HEK293 (cell line): Measurements from ENCODE around the gene RIPK3.

Source experiments
- GLI2 ChIP-seq: fragments of 450-650 bp; formaldehyde crosslinking; IDR thresholded peaks from 2 replicates; pipeline ENCODE4; 2017; ENCODE audit warnings: missing biosample characterization, missing genetic modification characterization, low read depth, borderline replicate concordance
- GLI4 ChIP-seq: fragments of 450-650 bp; formaldehyde crosslinking; IDR thresholded peaks from 2 replicates; pipeline ENCODE4 v1.5.1; 2016; ENCODE audit warnings: missing biosample characterization, missing genetic modification characterization
- SCRT1 ChIP-seq: fragments of 450-650 bp; formaldehyde crosslinking; IDR thresholded peaks from 2 replicates; pipeline ENCODE4 v1.5.1; 2016; ENCODE audit warnings: missing biosample characterization, missing genetic modification characterization, borderline replicate concordance
- SP3 ChIP-seq: fragments of 450-650 bp; formaldehyde crosslinking; IDR thresholded peaks from 2 replicates; pipeline ENCODE4 v1.5.1; 2016; ENCODE audit warnings: missing biosample characterization, missing genetic modification characterization
- TRIM28 ChIP-seq: IDR thresholded peaks from 2 replicates; pipeline ENCODE4 v1.6.1; 2011; ENCODE audit warnings: low read length, control low read depth, borderline replicate concordance
- WT1 ChIP-seq: fragments of 450-650 bp; formaldehyde crosslinking; IDR thresholded peaks from 2 replicates; pipeline ENCODE4 v1.5.1; 2016; ENCODE audit warnings: missing biosample characterization, missing genetic modification characterization
- ZBTB8A ChIP-seq: fragments of 450-650 bp; formaldehyde crosslinking; IDR thresholded peaks from 2 replicates; pipeline ENCODE4 v1.5.1; 2016; ENCODE audit warnings: missing biosample characterization, missing genetic modification characterization
- ZFP37 ChIP-seq: fragments of 450-650 bp; formaldehyde crosslinking; IDR thresholded peaks from 2 replicates; pipeline ENCODE4 v1.5.1; 2016; ENCODE audit warnings: missing biosample characterization, missing genetic modification characterization
- ZNF112 ChIP-seq: fragments of 450-650 bp; formaldehyde crosslinking; IDR thresholded peaks from 2 replicates; pipeline ENCODE4 v1.5.0; 2017; ENCODE audit warnings: missing biosample characterization, missing genetic modification characterization
- ZNF169 ChIP-seq: fragments of 450-650 bp; formaldehyde crosslinking; IDR thresholded peaks from 2 replicates; pipeline ENCODE4 v1.5.1; 2016; ENCODE audit warnings: missing biosample characterization, missing genetic modification characterization
- ZNF175 ChIP-seq: fragments of 450-650 bp; formaldehyde crosslinking; IDR thresholded peaks from 2 replicates; pipeline ENCODE4 v1.5.1; 2016; ENCODE audit warnings: missing biosample characterization, missing genetic modification characterization
- ZNF211 ChIP-seq: fragments of 450-650 bp; formaldehyde crosslinking; IDR thresholded peaks from 2 replicates; pipeline ENCODE4 v1.5.1; 2016; ENCODE audit warnings: low read depth, missing biosample characterization, missing genetic modification characterization
- ZNF311 ChIP-seq: fragments of 450-650 bp; formaldehyde crosslinking; IDR thresholded peaks from 2 replicates; pipeline ENCODE4 v1.5.1; 2017; ENCODE audit warnings: missing biosample characterization, missing genetic modification characterization, borderline replicate concordance
- ZNF366 ChIP-seq: fragments of 450-650 bp; formaldehyde crosslinking; conservative IDR thresholded peaks from 2 replicates; pipeline ENCODE4 v1.5.1; 2016; ENCODE audit warnings: missing biosample characterization, missing genetic modification characterization
- ZNF501 ChIP-seq: fragments of 450-650 bp; formaldehyde crosslinking; IDR thresholded peaks from 2 replicates; pipeline ENCODE4 v1.5.1; 2016; ENCODE audit warnings: missing biosample characterization, missing genetic modification characterization
- ZNF544 ChIP-seq: fragments of 450-650 bp; formaldehyde crosslinking; IDR thresholded peaks from 2 replicates; pipeline ENCODE4 v1.5.0; 2017; ENCODE audit warnings: missing biosample characterization, missing genetic modification characterization
- ZNF610 ChIP-seq: fragments of 450-650 bp; formaldehyde crosslinking; IDR thresholded peaks from 2 replicates; pipeline ENCODE4 v1.5.1; 2016; ENCODE audit warnings: missing biosample characterization, missing genetic modification characterization, borderline replicate concordance
- ZNF677 ChIP-seq: fragments of 450-650 bp; IDR thresholded peaks from 2 replicates; pipeline ENCODE4 v1.5.0; 2018; ENCODE audit warnings: missing biosample characterization, mild to moderate bottlenecking, missing genetic modification characterization, moderate library complexity
- ZNF701 ChIP-seq: fragments of 450-650 bp; formaldehyde crosslinking; IDR thresholded peaks from 2 replicates; pipeline ENCODE4 v1.5.1; 2016; ENCODE audit warnings: missing biosample characterization, missing genetic modification characterization
- ZNF830 ChIP-seq: fragments of 450-650 bp; IDR thresholded peaks from 2 replicates; pipeline ENCODE4 v1.5.0; 2018; ENCODE audit warnings: missing biosample characterization, missing genetic modification characterization, low read depth, mild to moderate bottlenecking, moderate library complexity
- ZSCAN23 ChIP-seq: fragments of 450-650 bp; formaldehyde crosslinking; IDR thresholded peaks from 2 replicates; pipeline ENCODE4 v1.5.1; 2016; ENCODE audit warnings: missing biosample characterization, missing genetic modification characterization
- ZSCAN30 ChIP-seq: fragments of 450-650 bp; IDR thresholded peaks from 2 replicates; pipeline ENCODE4 v1.5.1; 2018; ENCODE audit warnings: missing biosample characterization, mild to moderate bottlenecking, missing genetic modification characterization, moderate library complexity
- ZXDB ChIP-seq: fragments of 450-650 bp; formaldehyde crosslinking; IDR thresholded peaks from 2 replicates; pipeline ENCODE4 v1.5.1; 2016; ENCODE audit warnings: missing biosample characterization, missing genetic modification characterization
- TF ChIP-seq, protein P1 (sequence below): fragments of 450-650 bp; formaldehyde crosslinking; IDR thresholded peaks from 2 replicates; pipeline ENCODE4 v1.5.1; 2016; ENCODE audit warnings: missing biosample characterization, missing genetic modification characterization
- TF ChIP-seq, protein P2 (sequence below): fragments of 450-650 bp; formaldehyde crosslinking; IDR thresholded peaks from 2 replicates; pipeline ENCODE4 v1.5.1; 2016; ENCODE audit warnings: missing biosample characterization, missing genetic modification characterization
- TF ChIP-seq, protein P3 (sequence below): fragments of 450-650 bp; formaldehyde crosslinking; IDR thresholded peaks from 2 replicates; pipeline ENCODE4 v1.5.0; 2017; ENCODE audit warnings: missing biosample characterization, missing genetic modification characterization, borderline replicate concordance
- TF ChIP-seq, protein P4 (sequence below): fragments of 450-650 bp; formaldehyde crosslinking; IDR thresholded peaks from 2 replicates; pipeline ENCODE4 v1.5.1; 2016; ENCODE audit warnings: missing biosample characterization, missing genetic modification characterization
- TF ChIP-seq, protein P5 (sequence below): fragments of 450-650 bp; formaldehyde crosslinking; IDR thresholded peaks from 2 replicates; pipeline ENCODE4 v1.5.1; 2017; ENCODE audit warnings: missing biosample characterization, missing genetic modification characterization
- TF ChIP-seq, protein P6 (sequence below): fragments of 450-650 bp; formaldehyde crosslinking; IDR thresholded peaks from 2 replicates; pipeline ENCODE4 v1.5.1; 2017; ENCODE audit warnings: missing biosample characterization, missing genetic modification characterization

RIPK3 gene

DNA sequence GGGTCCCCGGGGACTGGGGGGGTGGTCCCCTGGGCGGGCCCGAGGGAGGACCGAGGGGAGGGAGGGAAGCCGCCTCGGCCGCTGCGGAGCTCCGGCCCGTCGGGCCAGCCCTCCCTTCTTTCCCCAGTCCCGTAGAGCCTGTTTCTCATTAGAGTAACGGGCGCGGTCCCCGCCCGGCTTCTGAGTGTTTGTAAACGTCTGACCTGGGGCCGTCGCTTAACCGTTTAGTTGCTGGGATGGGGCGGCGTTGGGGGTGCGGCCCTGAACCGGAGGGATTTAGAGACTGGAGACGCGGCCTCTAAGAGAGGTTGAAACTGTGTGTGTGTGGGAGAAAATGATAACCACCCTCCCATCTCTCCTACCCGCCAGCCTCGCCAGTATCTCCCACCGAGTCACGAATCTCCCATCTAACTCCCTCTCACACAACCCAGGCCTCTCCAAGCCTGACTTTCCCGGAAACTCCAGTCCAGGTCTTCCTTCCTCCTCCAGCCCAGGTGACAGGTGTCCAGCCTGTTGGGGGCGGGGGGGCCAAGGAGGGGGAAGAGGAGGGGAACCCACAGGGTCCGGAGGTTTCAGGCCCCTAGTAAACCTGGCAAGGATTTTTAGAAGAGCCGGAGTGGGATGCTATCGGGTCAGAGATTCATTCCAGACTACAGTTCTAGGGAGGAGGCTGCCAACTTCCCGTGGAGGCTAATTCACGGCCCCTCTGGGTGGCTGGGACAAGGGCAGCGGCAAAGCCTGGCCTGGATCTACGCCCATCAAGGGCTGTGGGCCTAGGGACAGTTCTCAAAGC lies 27.1 kb upstream of the RIPK3 start (continued):
- TF ChIP-seq, protein P1, sequence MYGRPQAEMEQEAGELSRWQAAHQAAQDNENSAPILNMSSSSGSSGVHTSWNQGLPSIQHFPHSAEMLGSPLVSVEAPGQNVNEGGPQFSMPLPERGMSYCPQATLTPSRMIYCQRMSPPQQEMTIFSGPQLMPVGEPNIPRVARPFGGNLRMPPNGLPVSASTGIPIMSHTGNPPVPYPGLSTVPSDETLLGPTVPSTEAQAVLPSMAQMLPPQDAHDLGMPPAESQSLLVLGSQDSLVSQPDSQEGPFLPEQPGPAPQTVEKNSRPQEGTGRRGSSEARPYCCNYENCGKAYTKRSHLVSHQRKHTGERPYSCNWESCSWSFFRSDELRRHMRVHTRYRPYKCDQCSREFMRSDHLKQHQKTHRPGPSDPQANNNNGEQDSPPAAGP (tag by site-specific recombination) = peak; percentile 94
- no peak for TF ChIP-seq ZSCAN23 (tag by site-specific recombination)
- no peak; the same call in 1 of the 2 replicates for TF ChIP-seq GLI4 (tag by site-specific recombination)
- TF ChIP-seq TRIM28 = 0 out of 2 replicates have a peak, but pooled peaks have one; percentile 17
- no peak for TF ChIP-seq ZNF112 (tag by site-specific recombination)
- no peak for TF ChIP-seq ZNF169 (tag by site-specific recombination)
- TF ChIP-seq ZBTB8A = peak; percentile 91
- no peak for TF ChIP-seq ZNF544
- peak; percentile 72 for TF ChIP-seq ZNF366 (tag by site-specific recombination)
- no peak for TF ChIP-seq ZNF175 (tag by site-specific recombination)
- TF ChIP-seq ZNF311 (tag by site-specific recombination) = no peak
- TF ChIP-seq, protein P2, sequence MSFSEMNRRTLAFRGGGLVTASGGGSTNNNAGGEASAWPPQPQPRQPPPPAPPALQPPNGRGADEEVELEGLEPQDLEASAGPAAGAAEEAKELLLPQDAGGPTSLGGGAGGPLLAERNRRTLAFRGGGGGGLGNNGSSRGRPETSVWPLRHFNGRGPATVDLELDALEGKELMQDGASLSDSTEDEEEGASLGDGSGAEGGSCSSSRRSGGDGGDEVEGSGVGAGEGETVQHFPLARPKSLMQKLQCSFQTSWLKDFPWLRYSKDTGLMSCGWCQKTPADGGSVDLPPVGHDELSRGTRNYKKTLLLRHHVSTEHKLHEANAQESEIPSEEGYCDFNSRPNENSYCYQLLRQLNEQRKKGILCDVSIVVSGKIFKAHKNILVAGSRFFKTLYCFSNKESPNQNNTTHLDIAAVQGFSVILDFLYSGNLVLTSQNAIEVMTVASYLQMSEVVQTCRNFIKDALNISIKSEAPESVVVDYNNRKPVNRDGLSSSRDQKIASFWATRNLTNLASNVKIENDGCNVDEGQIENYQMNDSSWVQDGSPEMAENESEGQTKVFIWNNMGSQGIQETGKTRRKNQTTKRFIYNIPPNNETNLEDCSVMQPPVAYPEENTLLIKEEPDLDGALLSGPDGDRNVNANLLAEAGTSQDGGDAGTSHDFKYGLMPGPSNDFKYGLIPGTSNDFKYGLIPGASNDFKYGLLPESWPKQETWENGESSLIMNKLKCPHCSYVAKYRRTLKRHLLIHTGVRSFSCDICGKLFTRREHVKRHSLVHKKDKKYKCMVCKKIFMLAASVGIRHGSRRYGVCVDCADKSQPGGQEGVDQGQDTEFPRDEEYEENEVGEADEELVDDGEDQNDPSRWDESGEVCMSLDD = peak; percentile 84; the same call in 1 of the 2 replicates
- no peak for TF ChIP-seq ZNF211 (tag by site-specific recombination)
- TF ChIP-seq ZFP37 (tag by site-specific recombination) = no peak
- peak; percentile 30; the same call in 1 of the 2 replicates for TF ChIP-seq ZNF501 (tag by site-specific recombination)
- TF ChIP-seq, protein P3, sequence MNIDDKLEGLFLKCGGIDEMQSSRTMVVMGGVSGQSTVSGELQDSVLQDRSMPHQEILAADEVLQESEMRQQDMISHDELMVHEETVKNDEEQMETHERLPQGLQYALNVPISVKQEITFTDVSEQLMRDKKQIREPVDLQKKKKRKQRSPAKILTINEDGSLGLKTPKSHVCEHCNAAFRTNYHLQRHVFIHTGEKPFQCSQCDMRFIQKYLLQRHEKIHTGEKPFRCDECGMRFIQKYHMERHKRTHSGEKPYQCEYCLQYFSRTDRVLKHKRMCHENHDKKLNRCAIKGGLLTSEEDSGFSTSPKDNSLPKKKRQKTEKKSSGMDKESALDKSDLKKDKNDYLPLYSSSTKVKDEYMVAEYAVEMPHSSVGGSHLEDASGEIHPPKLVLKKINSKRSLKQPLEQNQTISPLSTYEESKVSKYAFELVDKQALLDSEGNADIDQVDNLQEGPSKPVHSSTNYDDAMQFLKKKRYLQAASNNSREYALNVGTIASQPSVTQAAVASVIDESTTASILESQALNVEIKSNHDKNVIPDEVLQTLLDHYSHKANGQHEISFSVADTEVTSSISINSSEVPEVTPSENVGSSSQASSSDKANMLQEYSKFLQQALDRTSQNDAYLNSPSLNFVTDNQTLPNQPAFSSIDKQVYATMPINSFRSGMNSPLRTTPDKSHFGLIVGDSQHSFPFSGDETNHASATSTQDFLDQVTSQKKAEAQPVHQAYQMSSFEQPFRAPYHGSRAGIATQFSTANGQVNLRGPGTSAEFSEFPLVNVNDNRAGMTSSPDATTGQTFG = no peak
- TF ChIP-seq SCRT1 (tag by site-specific recombination) = peak; percentile 100
- peak; percentile 71 for TF ChIP-seq ZXDB
- TF ChIP-seq, protein P4, sequence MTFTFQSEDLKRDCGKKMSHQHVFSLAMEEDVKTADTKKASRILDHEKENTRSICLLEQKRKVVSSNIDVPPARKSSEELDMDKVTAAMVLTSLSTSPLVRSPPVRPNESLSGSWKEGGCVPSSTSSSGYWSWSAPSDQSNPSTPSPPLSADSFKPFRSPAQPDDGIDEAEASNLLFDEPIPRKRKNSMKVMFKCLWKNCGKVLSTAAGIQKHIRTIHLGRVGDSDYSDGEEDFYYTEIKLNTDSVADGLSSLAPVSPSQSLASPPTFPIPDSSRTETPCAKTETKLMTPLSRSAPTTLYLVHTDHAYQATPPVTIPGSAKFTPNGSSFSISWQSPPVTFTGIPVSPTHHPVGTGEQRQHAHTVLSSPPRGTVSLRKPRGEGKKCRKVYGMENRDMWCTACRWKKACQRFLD (tag by site-specific recombination) = no peak
- TF ChIP-seq ZSCAN30 (tag by site-specific recombination) = no peak
- no peak for TF ChIP-seq ZNF701 (tag by site-specific recombination)
- peak; percentile 83 for TF ChIP-seq WT1
- no peak for TF ChIP-seq ZNF677 (tag by site-specific recombination)
- TF ChIP-seq GLI2 (tag by site-specific recombination) = no peak; the same call in 1 of the 2 replicates
- TF ChIP-seq, protein P5, sequence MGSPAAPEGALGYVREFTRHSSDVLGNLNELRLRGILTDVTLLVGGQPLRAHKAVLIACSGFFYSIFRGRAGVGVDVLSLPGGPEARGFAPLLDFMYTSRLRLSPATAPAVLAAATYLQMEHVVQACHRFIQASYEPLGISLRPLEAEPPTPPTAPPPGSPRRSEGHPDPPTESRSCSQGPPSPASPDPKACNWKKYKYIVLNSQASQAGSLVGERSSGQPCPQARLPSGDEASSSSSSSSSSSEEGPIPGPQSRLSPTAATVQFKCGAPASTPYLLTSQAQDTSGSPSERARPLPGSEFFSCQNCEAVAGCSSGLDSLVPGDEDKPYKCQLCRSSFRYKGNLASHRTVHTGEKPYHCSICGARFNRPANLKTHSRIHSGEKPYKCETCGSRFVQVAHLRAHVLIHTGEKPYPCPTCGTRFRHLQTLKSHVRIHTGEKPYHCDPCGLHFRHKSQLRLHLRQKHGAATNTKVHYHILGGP (tag by site-specific recombination) = no peak
- TF ChIP-seq ZNF610 = no peak; the same call in 1 of the 2 replicates
- no peak for TF ChIP-seq ZNF830
- TF ChIP-seq, protein P6, sequence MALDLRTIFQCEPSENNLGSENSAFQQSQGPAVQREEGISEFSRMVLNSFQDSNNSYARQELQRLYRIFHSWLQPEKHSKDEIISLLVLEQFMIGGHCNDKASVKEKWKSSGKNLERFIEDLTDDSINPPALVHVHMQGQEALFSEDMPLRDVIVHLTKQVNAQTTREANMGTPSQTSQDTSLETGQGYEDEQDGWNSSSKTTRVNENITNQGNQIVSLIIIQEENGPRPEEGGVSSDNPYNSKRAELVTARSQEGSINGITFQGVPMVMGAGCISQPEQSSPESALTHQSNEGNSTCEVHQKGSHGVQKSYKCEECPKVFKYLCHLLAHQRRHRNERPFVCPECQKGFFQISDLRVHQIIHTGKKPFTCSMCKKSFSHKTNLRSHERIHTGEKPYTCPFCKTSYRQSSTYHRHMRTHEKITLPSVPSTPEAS (tag by site-specific recombination) = 0 out of 2 replicates have a peak, but pooled peaks have one; percentile 46
- TF ChIP-seq SP3 (tag by site-specific recombination) = peak; percentile 88
